Activated CD8-positive, alpha-beta memory T cell treated with anti-CD3 and anti-CD28 coated beads for 48 hours (primary cell): ENCODE results near the gene GOLGA8K.
"Not testable (repeated sequence)": the region's sequence is repeated elsewhere in the genome, so short reads cannot be mapped to it uniquely, and the experiment has no call there.

Experiments
- DNase-seq, 3 experiments: peaks; one replicate each; pipeline ENCODE4 v3.0.0-alpha.2; 2020; ENCODE audit warnings: low read depth in 2 of 3, low spot score in 2 of 3

GOLGA8K gene

GRCh38 chr15:32356909-32357308, 46.2 kb downstream of the GOLGA8K start:
- not testable (repeated sequence) for DNase-seq

GRCh38 chr15:32352748-32353147, 50.3 kb downstream of the GOLGA8K start:
- DNase-seq, result not testable (repeated sequence)

- not testable (repeated sequence) for DNase-seq
Measured at GRCh38 chr15:32350563-32351220, 52.4 kb downstream of the GOLGA8K start.

- DNase-seq, result not testable (repeated sequence)
Measured at GRCh38 chr15:32347037-32347436, 56.1 kb downstream of the GOLGA8K start.

- DNase-seq, result not testable (repeated sequence)
Measured at GRCh38 chr15:32345978-32346547, 57.0 kb downstream of the GOLGA8K start.

GRCh38 chr15:32343921-32344320, 59.2 kb downstream of the GOLGA8K start:
- DNase-seq, result not testable (repeated sequence)
